ENCODE results near the gene TNS3.

GRCh38 chr7:47577321-47577919, 4.5 kb downstream of the TNS3 start:
- TF ChIP-seq POLR2AphosphoS5 (IDR thresholded peaks at IDR 0.05; ENCODE audit: borderline replicate concordance, low read depth, low read length) (no peak), EZH2 (IDR thresholded peaks at IDR 0.05) (no peak), FOXP2 (optimal IDR thresholded peaks at IDR 0.05; ENCODE audit: control extremely low read depth, extremely low read length, insufficient read depth) (no peak)
